ENCODE measurements around the gene FDX1.

GRCh38 chr11:110454609-110455008 is 24.9 kb downstream of the FDX1 start:
- TF ChIP-seq CTCF (conservative IDR thresholded peaks at IDR 0.05; ENCODE audit: low read length) (no peak), EZH2phosphoT487 (IDR thresholded peaks at IDR 0.05; ENCODE audit: borderline replicate concordance, low read depth, low read length) (no peak)

Measured in OCI-LY7 (cell line).